ENCODE measurements around the gene CFAP20DC. TPM values are rescaled to one million over a fixed set of nuclear protein-coding genes. Genes with fewer than 3 reads are reported as not detected.
"Not testable (repeated sequence)": the region's sequence is repeated elsewhere in the genome, so short reads cannot be mapped to it uniquely, and the experiment has no call there.

Gene CFAP20DC
- total RNA-seq, 1 donor from 2014 or later: 8.0 TPM

- H3K9me3 Mint-ChIP-seq (ENCODE audit: low read depth): peaks cover 19% of the 10 kb centered on the region
- H3K4me3 Mint-ChIP-seq (ENCODE audit: low read depth): no peak overlapping the region
- no peak for DNase-seq (ENCODE audit: low spot score, unreplicated experiment)
- TF ChIP-seq, protein P1, sequence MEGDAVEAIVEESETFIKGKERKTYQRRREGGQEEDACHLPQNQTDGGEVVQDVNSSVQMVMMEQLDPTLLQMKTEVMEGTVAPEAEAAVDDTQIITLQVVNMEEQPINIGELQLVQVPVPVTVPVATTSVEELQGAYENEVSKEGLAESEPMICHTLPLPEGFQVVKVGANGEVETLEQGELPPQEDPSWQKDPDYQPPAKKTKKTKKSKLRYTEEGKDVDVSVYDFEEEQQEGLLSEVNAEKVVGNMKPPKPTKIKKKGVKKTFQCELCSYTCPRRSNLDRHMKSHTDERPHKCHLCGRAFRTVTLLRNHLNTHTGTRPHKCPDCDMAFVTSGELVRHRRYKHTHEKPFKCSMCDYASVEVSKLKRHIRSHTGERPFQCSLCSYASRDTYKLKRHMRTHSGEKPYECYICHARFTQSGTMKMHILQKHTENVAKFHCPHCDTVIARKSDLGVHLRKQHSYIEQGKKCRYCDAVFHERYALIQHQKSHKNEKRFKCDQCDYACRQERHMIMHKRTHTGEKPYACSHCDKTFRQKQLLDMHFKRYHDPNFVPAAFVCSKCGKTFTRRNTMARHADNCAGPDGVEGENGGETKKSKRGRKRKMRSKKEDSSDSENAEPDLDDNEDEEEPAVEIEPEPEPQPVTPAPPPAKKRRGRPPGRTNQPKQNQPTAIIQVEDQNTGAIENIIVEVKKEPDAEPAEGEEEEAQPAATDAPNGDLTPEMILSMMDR (IDR thresholded peaks at IDR 0.05; ENCODE audit: unreplicated experiment): no peak
- no peak overlapping the region for H3K27ac Mint-ChIP-seq
- peaks cover 4% of the 10 kb centered on the region for H3K4me1 Mint-ChIP-seq (ENCODE audit: low read depth)
- peaks cover 10% of the 10 kb centered on the region for H3K36me3 Mint-ChIP-seq (ENCODE audit: insufficient read depth)
- H3K27me3 Mint-ChIP-seq: no peaks in the 10 kb centered on the region
Measured at GRCh38 chr3:58899159-58899952, 150.5 kb downstream of the CFAP20DC start.

GRCh38 chr3:58898513-58898912 is 151.3 kb downstream of the CFAP20DC start:
- Mint-ChIP-seq H3K4me3 (ENCODE audit: low read depth) (no peak overlapping the region), H3K4me1 (ENCODE audit: low read depth) (peaks cover 4% of the 10 kb centered on the region), H3K36me3 (ENCODE audit: insufficient read depth) (peaks cover 14% of the 10 kb centered on the region), H3K27ac (no peak overlapping the region), H3K9me3 (ENCODE audit: low read depth) (peaks cover 27% of the 10 kb centered on the region), H3K27me3 (no peaks in the 10 kb centered on the region)
- no peak for DNase-seq (ENCODE audit: low spot score, unreplicated experiment)
- TF ChIP-seq, protein P1 (IDR thresholded peaks at IDR 0.05; ENCODE audit: unreplicated experiment): no peak

DNA sequence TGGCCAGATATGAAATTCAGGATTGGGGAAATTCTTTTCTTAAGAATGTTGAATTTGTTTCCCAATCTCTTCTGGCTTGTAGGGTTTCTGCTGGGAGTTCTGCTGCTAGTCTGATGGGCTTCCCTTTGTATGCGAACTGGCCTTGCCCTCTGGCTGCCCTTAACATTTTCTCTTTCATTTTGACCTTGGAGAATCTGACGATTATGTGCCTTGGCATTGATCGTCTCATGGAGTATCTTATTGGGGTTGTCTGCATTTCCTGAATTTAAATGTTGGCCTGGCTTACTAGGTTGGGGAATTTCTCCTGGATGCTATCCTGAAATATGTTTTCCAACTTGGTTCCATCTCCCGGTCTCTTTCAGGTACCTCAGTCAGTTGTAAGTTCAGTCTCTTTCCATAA is 152.2 kb downstream of the CFAP20DC start:
- Mint-ChIP-seq H3K4me3 (ENCODE audit: low read depth) (no peak overlapping the region), H3K27ac (no peak overlapping the region), H3K27me3 (no peaks in the 10 kb centered on the region), H3K36me3 (ENCODE audit: insufficient read depth) (peaks cover 18% of the 10 kb centered on the region), H3K9me3 (ENCODE audit: low read depth) (peaks cover 32% of the 10 kb centered on the region), H3K4me1 (ENCODE audit: low read depth) (peaks cover 4% of the 10 kb centered on the region)
- TF ChIP-seq, protein P1 (IDR thresholded peaks at IDR 0.05; ENCODE audit: unreplicated experiment): no peak
- no peak for DNase-seq (ENCODE audit: low spot score, unreplicated experiment)

GRCh38 chr3:58895678-58896077 is 154.1 kb downstream of the CFAP20DC start:
- peaks cover 46% of the 10 kb centered on the region for H3K9me3 Mint-ChIP-seq (ENCODE audit: low read depth)

DNA sequence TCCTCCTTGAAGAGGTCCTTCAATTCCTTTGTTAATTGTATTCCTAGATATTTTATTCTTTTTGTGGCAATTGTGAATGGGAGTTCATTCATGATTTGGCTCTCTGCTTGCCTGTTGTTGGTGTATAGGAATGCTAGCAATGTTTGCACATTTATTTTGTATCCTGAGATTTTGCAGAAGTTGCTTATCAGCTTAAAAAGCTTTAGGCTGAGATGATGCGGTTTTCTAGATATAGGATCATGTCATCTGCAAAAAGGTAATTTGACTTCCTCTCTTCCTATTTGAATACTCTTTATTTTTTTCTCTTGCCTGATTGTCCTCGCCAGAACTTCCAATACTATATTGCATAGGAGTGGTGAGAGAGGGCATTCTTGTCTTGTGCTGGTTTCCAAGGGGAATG is 157.3 kb downstream of the CFAP20DC start:
- H3K27me3 Mint-ChIP-seq; H3K27ac Mint-ChIP-seq; DNase-seq (ENCODE audit: low spot score, unreplicated experiment); H3K4me1 Mint-ChIP-seq (ENCODE audit: low read depth); H3K4me3 Mint-ChIP-seq (ENCODE audit: low read depth): not testable (repeated sequence)
- Mint-ChIP-seq H3K36me3 (ENCODE audit: insufficient read depth) (peaks cover 27% of the 10 kb centered on the region), H3K9me3 (ENCODE audit: low read depth) (peaks cover 46% of the 10 kb centered on the region)

More at GRCh38 chr3:58895678-58896077, 154.1 kb downstream of the CFAP20DC start:
- H3K4me3 Mint-ChIP-seq (ENCODE audit: low read depth); H3K27me3 Mint-ChIP-seq; DNase-seq (ENCODE audit: low spot score, unreplicated experiment); H3K4me1 Mint-ChIP-seq (ENCODE audit: low read depth); H3K27ac Mint-ChIP-seq: not testable (repeated sequence)
- H3K36me3 Mint-ChIP-seq (ENCODE audit: insufficient read depth): peaks cover 27% of the 10 kb centered on the region

DNA sequence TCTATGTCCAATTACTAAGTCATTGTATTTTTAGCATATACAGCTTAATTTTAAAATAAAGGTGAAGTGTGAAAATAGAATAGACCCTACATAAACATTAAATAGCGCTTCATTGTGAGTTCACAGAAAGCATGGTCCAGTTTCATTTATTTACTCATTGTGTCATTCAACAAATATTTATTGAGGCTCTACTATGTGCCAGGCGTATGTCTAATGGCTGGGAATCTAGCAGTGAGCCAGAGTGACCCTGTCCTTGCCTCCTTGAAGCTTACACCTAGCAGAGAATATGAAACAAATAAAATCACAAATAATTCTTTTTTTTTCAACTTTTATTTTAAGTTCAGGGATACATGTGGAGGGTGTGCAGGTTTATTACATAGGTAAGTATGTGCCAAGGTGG is 161.7 kb downstream of the CFAP20DC start:
- Mint-ChIP-seq H3K36me3 (ENCODE audit: insufficient read depth) (peaks cover 12% of the 10 kb centered on the region), H3K4me3 (ENCODE audit: low read depth) (no peak overlapping the region), H3K9me3 (ENCODE audit: low read depth) (peaks cover 16% of the 10 kb centered on the region), H3K27me3 (no peaks in the 10 kb centered on the region), H3K4me1 (ENCODE audit: low read depth) (no peaks in the 10 kb centered on the region), H3K27ac (no peak overlapping the region)
- no peak for DNase-seq (ENCODE audit: low spot score, unreplicated experiment)
- TF ChIP-seq, protein P1 (IDR thresholded peaks at IDR 0.05; ENCODE audit: unreplicated experiment): no peak

Measured in progenitor cell of endocrine pancreas (in vitro differentiated cells).